Neuronal stem cell (in vitro differentiated cells): Measurements from ENCODE around the gene ADRA2C.

Experiments used
- DNase-seq: peaks from one replicate; pipeline ENCODE4 v3.0.0-alpha.2; 2013; ENCODE audit warnings: low spot score
- H2AFZ ChIP-seq: one replicate; pipeline ENCODE4 v1.6.1; 2013; ENCODE audit warnings: mild to moderate bottlenecking, low read length, inconsistent platforms
- H2AK5ac ChIP-seq: 2 replicates; pipeline ENCODE4 v1.6.1; 2013; ENCODE audit warnings: low read depth, mild to moderate bottlenecking, inconsistent platforms, low read length, moderate library complexity, mixed read lengths
- H2BK120ac ChIP-seq: 2 replicates; pipeline ENCODE4 v1.6.1; 2013; ENCODE audit warnings: low read depth, mild to moderate bottlenecking, inconsistent platforms, low read length, moderate library complexity, mixed read lengths
- H2BK12ac ChIP-seq: one replicate; pipeline ENCODE4 v1.6.1; 2013; ENCODE audit warnings: low read length, inconsistent platforms
- H2BK15ac ChIP-seq: 2 replicates; pipeline ENCODE4 v1.6.1; 2013; ENCODE audit warnings: mild to moderate bottlenecking, low read length, inconsistent platforms, mixed read lengths
- H2BK5ac ChIP-seq: one replicate; pipeline ENCODE4 v1.6.1; 2013; ENCODE audit warnings: inconsistent platforms, mild to moderate bottlenecking, low read length, moderate library complexity
- H3K14ac ChIP-seq: one replicate; pipeline ENCODE4 v1.6.1; 2013; ENCODE audit warnings: low read length, inconsistent platforms
- H3K18ac ChIP-seq: 2 replicates; pipeline ENCODE4 v1.6.1; 2013; ENCODE audit warnings: low read length, inconsistent platforms
- H3K23ac ChIP-seq: 2 replicates; pipeline ENCODE4 v1.6.1; 2013; ENCODE audit warnings: low read depth, mild to moderate bottlenecking, mixed read lengths, low read length, inconsistent platforms; ENCODE audit not compliant: poor library complexity
- H3K27ac ChIP-seq: replicated peaks from 3 replicates; pipeline ENCODE4 v1.5.1; 2013; ENCODE audit warnings: low read length, inconsistent platforms
- H3K27me3 ChIP-seq, 3 experiments: 2 replicates each; pipeline ENCODE4 v1.6.1; 2013; ENCODE audit warnings: low read length in 3 of 3, mild to moderate bottlenecking in 2 of 3, inconsistent platforms in 1 of 3, low read depth in 1 of 3, mixed read lengths in 1 of 3, moderate library complexity in 1 of 3; ENCODE audit not compliant: control insufficient read depth in 3 of 3, insufficient read depth in 3 of 3
- H3K36me3 ChIP-seq, 2 donors: replicated peaks in 1 of 2; 2 replicates each; pipeline ENCODE4 v1.6.1; 2013; ENCODE audit warnings: low read length in 2 of 2; ENCODE audit not compliant: control insufficient read depth in 2 of 2, insufficient read depth in 2 of 2
- H3K4ac ChIP-seq: 2 replicates; pipeline ENCODE4 v1.6.1; 2013; ENCODE audit warnings: inconsistent platforms, mild to moderate bottlenecking, low read length, moderate library complexity
- H3K4me1 ChIP-seq, 2 donors: 1 replicate in 1 of 2; 2 replicates in 1 of 2; pipeline ENCODE4 v1.6.1; 2013; ENCODE audit warnings: low read length in 2 of 2, low read depth in 1 of 2; ENCODE audit not compliant: control insufficient read depth in 2 of 2, insufficient read depth in 1 of 2
- H3K4me2 ChIP-seq: one replicate; pipeline ENCODE4 v1.6.1; 2013; ENCODE audit warnings: mild to moderate bottlenecking, low read length, inconsistent platforms; ENCODE audit not compliant: insufficient read depth, poor library complexity, severe bottlenecking
- H3K4me3 ChIP-seq, 2 donors: 2 replicates each; pipeline ENCODE4 v1.5.1; 2013; ENCODE audit warnings: low read length in 2 of 2, mild to moderate bottlenecking in 2 of 2, inconsistent platforms in 1 of 2, moderate library complexity in 1 of 2
- H3K79me1 ChIP-seq: one replicate; pipeline ENCODE4 v1.6.1; 2013; ENCODE audit warnings: low read depth, mild to moderate bottlenecking, inconsistent platforms, low read length, moderate library complexity
- H3K9ac ChIP-seq: one replicate; pipeline ENCODE4 v1.6.1; 2013; ENCODE audit warnings: mild to moderate bottlenecking, low read depth, low read length, inconsistent platforms; ENCODE audit not compliant: poor library complexity
- H3K9me3 ChIP-seq, 2 donors: replicated peaks in 1 of 2; 2 replicates each; pipeline versions ENCODE3 to v1.6.1; 2013; ENCODE audit warnings: low read length in 2 of 2, mild to moderate bottlenecking in 2 of 2, inconsistent platforms in 1 of 2, low read depth in 1 of 2, mixed read lengths in 1 of 2, moderate library complexity in 1 of 2; ENCODE audit not compliant: control insufficient read depth in 2 of 2, insufficient read depth in 1 of 2
- H4K8ac ChIP-seq: one replicate; pipeline ENCODE4 v1.6.1; 2013; ENCODE audit warnings: low read depth, mild to moderate bottlenecking, inconsistent platforms, low read length, moderate library complexity
- H4K91ac ChIP-seq: one replicate; pipeline ENCODE4 v1.6.1; 2013; ENCODE audit warnings: low read length, low read depth, mild to moderate bottlenecking, inconsistent platforms; ENCODE audit not compliant: poor library complexity
- WGBS, 2 donors: extraction: QIAGEN DNeasy Blood & Tissue Kit; methylation state at CpG; one replicate each; pipeline ENCODE4 v1.1.7; 2013; ENCODE audit warnings: missing lambda C conversion rate in 2 of 2, mixed read lengths in 1 of 2; ENCODE audit not compliant: insufficient read length in 2 of 2, insufficient replicate concordance in 1 of 2; ENCODE audit errors: extremely low coverage in 2 of 2; 5-methylcytosine and 5-hydroxymethylcytosine counted together

The ADRA2C gene

GRCh38 chr4:3776166-3777032 lies 10.2 kb downstream of the ADRA2C start:
- H3K4me1 ChIP-seq, result peaks cover 0 to 4% of the 10 kb centered on the region in 2 donors

GRCh38 chr4:3777033-3777390 lies 10.8 kb downstream of the ADRA2C start:
- Histone ChIP-seq H4K8ac (no peak overlapping the region), H2BK5ac (no peak overlapping the region), H3K36me3 (no peaks in the 10 kb centered on the region), H3K79me1 (peaks cover 2% of the 10 kb centered on the region), H3K27me3 (peaks cover 0 to 47% (median 0%) of the 10 kb centered on the region in 3 experiments), H2AFZ (no peak overlapping the region), H2AK5ac (peak overlapping the region; percentile 30), H3K4me3 (no peak overlapping the region), H3K18ac (peak overlapping the region; percentile 28), H3K23ac (no peak overlapping the region), H3K9me3 (no peaks in the 10 kb centered on the region), H2BK12ac (no peak overlapping the region), H3K14ac (no peak overlapping the region), H2BK15ac (no peak overlapping the region), H4K91ac (no peak overlapping the region), H3K4me2 (no peak overlapping the region), H3K27ac (no peak overlapping the region), H2BK120ac (no peak overlapping the region), H3K9ac (no peak overlapping the region), H3K4me1 (peaks cover 0 to 4% of the 10 kb centered on the region in 2 donors), H3K4ac (no peak overlapping the region)
- no peak for DNase-seq
- WGBS, 2 donors, result no CpG with 5 or more reads among the region's 5 CpGs

More at GRCh38 chr4:3776166-3777032, 10.2 kb downstream of the ADRA2C start:
- H3K36me3 ChIP-seq, result no peaks in the 10 kb centered on the region
- H3K9ac ChIP-seq, result no peak overlapping the region
- no peak overlapping the region for H2BK120ac ChIP-seq
- no peak overlapping the region for H2BK15ac ChIP-seq
- no CpG with 5 or more reads among the region's 22 CpGs for WGBS, 2 donors
- no peak overlapping the region for H3K4me2 ChIP-seq
- DNase-seq, result no peak
- no peak overlapping the region for H4K91ac ChIP-seq
- H3K27ac ChIP-seq, result no peak overlapping the region
- H2AK5ac ChIP-seq, result peak overlapping the region; percentile 44
- peak overlapping the region; percentile 22 for H3K14ac ChIP-seq
- H2BK5ac ChIP-seq, result no peak overlapping the region
- no peaks in the 10 kb centered on the region for H3K9me3 ChIP-seq
- peak overlapping the region; percentile 45 for H3K18ac ChIP-seq
- H4K8ac ChIP-seq, result peak overlapping the region; percentile 50
- no peak overlapping the region for H3K23ac ChIP-seq
- no peak overlapping the region for H2AFZ ChIP-seq
- peaks cover 2% of the 10 kb centered on the region for H3K79me1 ChIP-seq
- no peak overlapping the region for H3K4ac ChIP-seq
- no peak overlapping the region for H3K4me3 ChIP-seq
- peaks cover 0 to 52% (median 0%) of the 10 kb centered on the region in 3 experiments for H3K27me3 ChIP-seq
- peak overlapping the region; percentile 69 for H2BK12ac ChIP-seq

- Histone ChIP-seq H3K27me3 (peaks cover 0 to 41% (median 0%) of the 10 kb centered on the region in 3 experiments), H2AFZ (no peak overlapping the region), H3K18ac (no peak overlapping the region), H2BK15ac (no peak overlapping the region), H4K91ac (no peak overlapping the region), H3K4me3 (no peak overlapping the region), H3K9ac (no peak overlapping the region), H4K8ac (no peak overlapping the region), H3K36me3 (no peaks in the 10 kb centered on the region), H2BK5ac (no peak overlapping the region), H3K23ac (no peak overlapping the region), H2AK5ac (no peak overlapping the region), H2BK12ac (no peak overlapping the region), H3K4me1 (peaks cover 0 to 4% of the 10 kb centered on the region in 2 donors), H3K14ac (no peak overlapping the region), H2BK120ac (no peak overlapping the region), H3K79me1 (no peaks in the 10 kb centered on the region), H3K4ac (no peak overlapping the region), H3K9me3 (no peaks in the 10 kb centered on the region), H3K4me2 (no peak overlapping the region), H3K27ac (no peak overlapping the region)
- WGBS, 2 donors, result no CpG with 5 or more reads among the region's 13 CpGs
- no peak for DNase-seq
Measured at GRCh38 chr4:3777669-3778068, 11.5 kb downstream of the ADRA2C start.

- H2BK15ac ChIP-seq, result no peak overlapping the region
- H4K91ac ChIP-seq, result no peak overlapping the region
- no peak overlapping the region for H3K4ac ChIP-seq
- no CpG with 5 or more reads among the region's 6 CpGs for WGBS, 2 donors
- no peak overlapping the region for H3K27ac ChIP-seq
- H3K4me2 ChIP-seq, result no peak overlapping the region
- peak overlapping the region; percentile 87 for H3K14ac ChIP-seq
- peak overlapping the region in 1 of 2 donors; percentile 55 for H3K4me3 ChIP-seq
- H2AFZ ChIP-seq, result no peak overlapping the region
- H3K9me3 ChIP-seq, result no peaks in the 10 kb centered on the region
- H3K36me3 ChIP-seq, result no peaks in the 10 kb centered on the region
- no peak overlapping the region for H2BK5ac ChIP-seq
- peak overlapping the region; percentile 75 for H2BK12ac ChIP-seq
- no peak overlapping the region for H4K8ac ChIP-seq
- H3K27me3 ChIP-seq, result peaks cover 0 to 32% (median 0%) of the 10 kb centered on the region in 3 experiments
- H3K4me1 ChIP-seq, result peaks cover 0 to 6% of the 10 kb centered on the region in 2 donors
- H3K18ac ChIP-seq, result peak overlapping the region; percentile 32
- no peak for DNase-seq
- no peaks in the 10 kb centered on the region for H3K79me1 ChIP-seq
- H2BK120ac ChIP-seq, result no peak overlapping the region
- H3K23ac ChIP-seq, result peak overlapping the region; percentile 65
- peak overlapping the region; percentile 59 for H2AK5ac ChIP-seq
- H3K9ac ChIP-seq, result peak overlapping the region; percentile 12
Measured at GRCh38 chr4:3779509-3779908, 13.3 kb downstream of the ADRA2C start.
